H9 (cell line): ENCODE measurements around the gene RGL1. TPM values are rescaled to one million over a fixed set of nuclear protein-coding genes. Genes with fewer than 3 reads are reported as not detected.

Experiments
- DNase-seq: peaks from one replicate; pipeline ENCODE4 v3.0.0-alpha.2; 2017
- H2AFZ ChIP-seq: one replicate; pipeline ENCODE4 v1.6.1; 2013; ENCODE audit warnings: mild to moderate bottlenecking, low read length, control low read depth, moderate library complexity
- H2AK5ac ChIP-seq: 2 replicates; pipeline ENCODE4 v1.6.1; 2013; ENCODE audit warnings: low read length, control low read depth, mixed read lengths; ENCODE audit not compliant: insufficient read length
- H2BK120ac ChIP-seq: one replicate; pipeline ENCODE4 v1.6.1; 2013; ENCODE audit warnings: low read depth, mild to moderate bottlenecking, low read length, control low read depth, inconsistent platforms; ENCODE audit not compliant: poor library complexity, severe bottlenecking
- H2BK12ac ChIP-seq: 2 replicates; pipeline ENCODE4 v1.6.1; 2013; ENCODE audit warnings: low read length, control low read depth, mixed read lengths, low read depth; ENCODE audit not compliant: insufficient read length
- H2BK15ac ChIP-seq: 2 replicates; pipeline ENCODE4 v1.6.1; 2013; ENCODE audit warnings: low read depth, low read length, control low read depth
- H2BK20ac ChIP-seq: one replicate; pipeline ENCODE4 v1.6.1; 2013; ENCODE audit warnings: low read depth, mild to moderate bottlenecking, low read length, control low read depth, inconsistent platforms; ENCODE audit not compliant: poor library complexity, severe bottlenecking
- H2BK5ac ChIP-seq: 2 replicates; pipeline ENCODE4 v1.6.1; 2013; ENCODE audit warnings: low read length, control low read depth, mixed read lengths; ENCODE audit not compliant: insufficient read length
- H3K14ac ChIP-seq: 2 replicates; pipeline ENCODE4 v1.6.1; 2013; ENCODE audit warnings: low read length, control low read depth; ENCODE audit not compliant: insufficient read depth
- H3K18ac ChIP-seq: 2 replicates; pipeline ENCODE4 v1.6.1; 2013; ENCODE audit warnings: low read depth, mild to moderate bottlenecking, mixed read lengths, low read length, control low read depth; ENCODE audit not compliant: insufficient read length
- H3K23ac ChIP-seq: 2 replicates; pipeline ENCODE4 v1.6.1; 2013; ENCODE audit warnings: low read length, control low read depth, mixed read lengths, low read depth; ENCODE audit not compliant: insufficient read length
- H3K23me2 ChIP-seq: 2 replicates; pipeline ENCODE4 v1.6.1; 2013; ENCODE audit warnings: low read depth, mild to moderate bottlenecking, mixed read lengths, low read length, control low read depth; ENCODE audit not compliant: insufficient read length, poor library complexity, severe bottlenecking
- H3K27ac ChIP-seq: 2 replicates; pipeline ENCODE4 v1.5.1; 2013; ENCODE audit warnings: low read length, control low read depth, mixed read lengths, low read depth; ENCODE audit not compliant: insufficient read length
- H3K27me3 ChIP-seq: 2 replicates; pipeline ENCODE4 v1.6.1; 2013; ENCODE audit warnings: low read length, control low read depth, inconsistent platforms; ENCODE audit not compliant: insufficient read depth
- H3K4ac ChIP-seq: 2 replicates; pipeline ENCODE4 v1.6.1; 2013; ENCODE audit warnings: low read depth, mild to moderate bottlenecking, control low read depth, inconsistent platforms, low read length, moderate library complexity
- H3K4me1 ChIP-seq: 2 replicates; pipeline ENCODE4 v1.6.1; 2013; ENCODE audit warnings: low read length, control low read depth, inconsistent platforms; ENCODE audit not compliant: insufficient read depth
- H3K4me2 ChIP-seq: 2 replicates; pipeline ENCODE4 v1.6.1; 2013; ENCODE audit warnings: low read length, control low read depth, mixed read lengths; ENCODE audit not compliant: insufficient read length, insufficient read depth
- H3K56ac ChIP-seq: 2 replicates; pipeline ENCODE4 v1.6.1; 2013; ENCODE audit warnings: low read depth, mild to moderate bottlenecking, mixed read lengths, low read length, control low read depth; ENCODE audit not compliant: insufficient read length
- H3K79me1 ChIP-seq: 2 replicates; pipeline ENCODE4 v1.6.1; 2013; ENCODE audit warnings: low read depth, mild to moderate bottlenecking, moderate library complexity, low read length, control low read depth, inconsistent platforms; ENCODE audit not compliant: insufficient read depth, poor library complexity, severe bottlenecking
- H3K79me2 ChIP-seq: 2 replicates; pipeline ENCODE4 v1.6.1; 2013; ENCODE audit warnings: low read length, control low read depth, inconsistent platforms; ENCODE audit not compliant: insufficient read depth
- H3K9ac ChIP-seq: 2 replicates; pipeline ENCODE4 v1.6.1; 2013; ENCODE audit warnings: low read length, control low read depth, mixed read lengths; ENCODE audit not compliant: insufficient read length; ENCODE audit errors: extremely low read depth
- H3K9me3 ChIP-seq: one replicate; pipeline ENCODE4 v1.6.1; 2013; ENCODE audit warnings: low read depth, low read length, inconsistent platforms; ENCODE audit not compliant: control insufficient read depth
- H3T11ph ChIP-seq: one replicate; pipeline ENCODE4 v1.6.1; 2013; ENCODE audit warnings: mild to moderate bottlenecking, low read length, control low read depth, inconsistent platforms
- H4K20me1 ChIP-seq: one replicate; pipeline ENCODE4 v1.6.1; 2013; ENCODE audit not compliant: control insufficient read depth, insufficient read length, insufficient read depth
- H4K5ac ChIP-seq: 2 replicates; pipeline ENCODE4 v1.6.1; 2013; ENCODE audit warnings: low read depth, mild to moderate bottlenecking, mixed read lengths, low read length, control low read depth; ENCODE audit not compliant: insufficient read length
- H4K8ac ChIP-seq: replicated peaks from 2 replicates; pipeline ENCODE4 v1.6.1; 2013; ENCODE audit warnings: low read length, control low read depth, mixed read lengths, low read depth; ENCODE audit not compliant: insufficient read length
- H4K91ac ChIP-seq: 2 replicates; pipeline ENCODE4 v1.6.1; 2013; ENCODE audit warnings: low read depth, mild to moderate bottlenecking, moderate library complexity, mixed read lengths, low read length, control low read depth; ENCODE audit not compliant: insufficient read length
- H3K27ac Mint-ChIP-seq, 3 experiments: 2 replicates in 2 of 3; 3 replicates in 1 of 3; pipeline ENCODE4 v1.8.0; 2020 to 2021; ENCODE audit warnings: mixed read lengths in 3 of 3, mild to moderate bottlenecking in 1 of 3, moderate library complexity in 1 of 3
- H3K27me3 Mint-ChIP-seq: 2 replicates; pipeline ENCODE4 v1.8.0; 2021; ENCODE audit warnings: low read depth, mild to moderate bottlenecking, moderate library complexity, mixed read lengths
- H3K36me3 Mint-ChIP-seq, 3 experiments: 2 replicates in 2 of 3; 3 replicates in 1 of 3; pipeline ENCODE4 v1.8.0; 2020 to 2021; ENCODE audit warnings: low read depth in 3 of 3, mixed read lengths in 3 of 3; ENCODE audit not compliant: insufficient read depth in 1 of 3
- H3K4me1 Mint-ChIP-seq, 2 experiments: 2 replicates each; pipeline ENCODE4 v1.8.0; 2020; ENCODE audit warnings: mixed read lengths in 2 of 2
- H3K4me3 Mint-ChIP-seq, 2 experiments: 2 replicates in 1 of 2; 3 replicates in 1 of 2; pipeline ENCODE4 v1.8.0; 2020 to 2021; ENCODE audit warnings: mild to moderate bottlenecking in 2 of 2, mixed read lengths in 2 of 2, moderate library complexity in 1 of 2
- H3K9me3 Mint-ChIP-seq, 2 experiments: 2 replicates in 1 of 2; 3 replicates in 1 of 2; pipeline ENCODE4 v1.8.0; 2020; ENCODE audit warnings: mild to moderate bottlenecking in 2 of 2, mixed read lengths in 2 of 2, moderate library complexity in 1 of 2
- CTCF ChIP-seq: fragments of 200-600 bp; sonication (generic); conservative IDR thresholded peaks from 3 replicates; pipeline ENCODE4 v1.8.0; 2021; ENCODE audit warnings: antibody characterized with exemption, mild to moderate bottlenecking
- total RNA-seq: library from RNA; stranded (reverse); gene quantifications from 2 replicates; pipeline ENCODE4 v1.2.1, GENCODE V29; 2021

RGL1 gene
- total RNA-seq, 1 experiment from 2014 or later: 1.4 TPM

GRCh38 chr1:183863852-183864251 is 58.9 kb downstream of the RGL1 start:
- Histone ChIP-seq H2AFZ (no peak overlapping the region), H3K9me3 (no peaks in the 10 kb centered on the region), H2BK120ac (no peak overlapping the region), H2BK5ac (no peak overlapping the region), H2BK20ac (no peak overlapping the region), H3K23me2 (no peaks in the 10 kb centered on the region), H4K20me1 (no peaks in the 10 kb centered on the region), H3K14ac (no peak overlapping the region), H3K79me2 (no peaks in the 10 kb centered on the region), H3K4me2 (no peak overlapping the region), H3K9ac (no peak overlapping the region), H3K56ac (no peak overlapping the region), H4K5ac (no peak overlapping the region), H2BK15ac (no peak overlapping the region), H3T11ph (no peak overlapping the region), H4K91ac (no peak overlapping the region), H3K4me1 (no peaks in the 10 kb centered on the region), H3K27ac (no peak overlapping the region), H3K23ac (no peak overlapping the region), H2AK5ac (no peak overlapping the region), H3K4ac (no peak overlapping the region), H3K79me1 (no peaks in the 10 kb centered on the region), H2BK12ac (no peak overlapping the region), H3K18ac (no peak overlapping the region), H4K8ac (no peak overlapping the region), H3K27me3 (no peaks in the 10 kb centered on the region)
- Mint-ChIP-seq H3K36me3 (no peaks in the 10 kb centered on the region), H3K27me3 (no peaks in the 10 kb centered on the region), H3K4me1 (no peaks in the 10 kb centered on the region; a peak in 1 of 4 replicates), H3K4me3 (no peak overlapping the region), H3K9me3 (no peaks in the 10 kb centered on the region), H3K27ac (no peak overlapping the region)
- TF ChIP-seq CTCF: no peak
- no peak for DNase-seq
